ENCODE results near the gene PLSCR4.
A peak's percentile ranks its signal among the peaks of the same experiment; 100 is the strongest.
"Not testable (repeated sequence)": the region's sequence is repeated elsewhere in the genome, so short reads cannot be mapped to it uniquely, and the experiment has no call there.

PLSCR4 gene

GRCh38 chr3:146250449-146251382 is at the start of gene PLSCR4:
Gene PLSCR4 (minus strand): TSS chr3:146251105. CDS start chr3:146222071, 29,034 bp downstream.
- DNase-seq, result peak; percentile 59

GRCh38 chr3:146293401-146293800 is 42.5 kb upstream of the PLSCR4 start:
- DNase-seq, result not testable (repeated sequence)

- no peak for DNase-seq
Observed at GRCh38 chr3:146283781-146284445, 33.0 kb upstream of the PLSCR4 start.

GRCh38 chr3:146280864-146281263 is 30.0 kb upstream of the PLSCR4 start:
- peak; percentile 18 for DNase-seq

GRCh38 chr3:146279951-146280350 is 29.0 kb upstream of the PLSCR4 start:
- DNase-seq, result no peak

- no peak for DNase-seq
Observed at GRCh38 chr3:146279013-146279412, 28.1 kb upstream of the PLSCR4 start.

GRCh38 chr3:146277953-146278631 is 27.2 kb upstream of the PLSCR4 start:
- peak; percentile 86 for DNase-seq

GRCh38 chr3:146275476-146275875 is 24.6 kb upstream of the PLSCR4 start:
- no peak for DNase-seq

- DNase-seq, result no peak
Observed at GRCh38 chr3:146274833-146275232, 23.9 kb upstream of the PLSCR4 start.

- no peak for DNase-seq
Observed at GRCh38 chr3:146273721-146274407, 23.0 kb upstream of the PLSCR4 start.

- DNase-seq, result no peak
Observed at GRCh38 chr3:146271180-146271579, 20.3 kb upstream of the PLSCR4 start.

GRCh38 chr3:146269271-146269670 is 18.4 kb upstream of the PLSCR4 start:
- no peak for DNase-seq

- no peak for DNase-seq
Observed at GRCh38 chr3:146268535-146269219, 17.8 kb upstream of the PLSCR4 start.

- no peak for DNase-seq
Observed at GRCh38 chr3:146265720-146266119, 14.8 kb upstream of the PLSCR4 start.

GRCh38 chr3:146262371-146263110 is 11.6 kb upstream of the PLSCR4 start:
- peak; percentile 15 for DNase-seq

GRCh38 chr3:146259880-146260589 is 9.1 kb upstream of the PLSCR4 start:
- no peak for DNase-seq

- DNase-seq, result peak; percentile 83
Observed at GRCh38 chr3:146256851-146257486, 6.1 kb upstream of the PLSCR4 start.

GRCh38 chr3:146252445-146252844 is 1.5 kb upstream of the PLSCR4 start:
- not testable (repeated sequence) for DNase-seq

- no peak for DNase-seq
Observed at GRCh38 chr3:146249921-146250320, 984 bp downstream of the PLSCR4 start.

GRCh38 chr3:146247911-146248310 is 3.0 kb downstream of the PLSCR4 start:
- DNase-seq, result no peak

Data from NCI-H446 treated with DMSO at 0.1 percent for 48 hours (cell line).